K562 (cell line): Measurements from ENCODE around the gene PLSCR3. TPM values are rescaled to one million over a fixed set of nuclear protein-coding genes. Genes with fewer than 3 reads are reported as not detected.
A peak's percentile ranks its signal among the peaks of the same experiment; 100 is the strongest.

Experiments
- ARID3B ChIP-seq: fragments of 250-450 bp; sonication (Bioruptor Pico); IDR thresholded peaks from 2 replicates; pipeline ENCODE4 v1.4.0; 2020; ENCODE audit warnings: borderline replicate concordance
- CCNT2 ChIP-seq: IDR thresholded peaks from 2 replicates; pipeline ENCODE4 v1.6.1; 2011; ENCODE audit warnings: borderline replicate concordance, low read depth, mild to moderate bottlenecking, moderate library complexity, mixed read lengths, low read length; ENCODE audit not compliant: insufficient read length; ENCODE audit errors: extremely low read depth
- EWSR1 ChIP-seq: fragments of 450-650 bp; IDR thresholded peaks from 2 replicates; pipeline ENCODE4 v1.6.1; 2018; ENCODE audit warnings: borderline replicate concordance, mild to moderate bottlenecking, low read depth, moderate library complexity; ENCODE audit not compliant: partially characterized antibody
- KLF16 ChIP-seq: IDR thresholded peaks from 2 replicates; pipeline ENCODE4 v1.6.1; 2016; ENCODE audit warnings: antibody characterized with exemption
- NFYB ChIP-seq: IDR thresholded peaks from 2 replicates; pipeline ENCODE4 v1.6.1; 2011; ENCODE audit warnings: mild to moderate bottlenecking, moderate library complexity; ENCODE audit not compliant: insufficient read length; ENCODE audit errors: extremely low read depth
- POU5F1 ChIP-seq: fragments of 150-350 bp; IDR thresholded peaks from 2 replicates; pipeline ENCODE4 v1.6.1; 2014; ENCODE audit warnings: borderline replicate concordance, low read length, low read depth, mild to moderate bottlenecking; ENCODE audit not compliant: partially characterized antibody
- ZBTB40 ChIP-seq, 2 experiments: fragments of 450-650 bp in 1 of 2; sonication (generic) in 1 of 2; formaldehyde crosslinking in 1 of 2; IDR thresholded peaks; 2 replicates each; pipeline versions ENCODE4 v1.7.1 to v1.9.0; 2016 to 2022; ENCODE audit warnings: inconsistent platforms in 1 of 2, mild to moderate bottlenecking in 1 of 2, missing genetic modification reagents in 1 of 2
- ZHX1 ChIP-seq: fragments of 150-350 bp; conservative IDR thresholded peaks from 2 replicates; pipeline ENCODE4 v1.6.1; 2014; ENCODE audit warnings: low read length
- ZKSCAN8 ChIP-seq: fragments of 200-800 bp; sonication (Bioruptor generic); IDR thresholded peaks from 2 replicates; pipeline ENCODE4 v1.6.1; 2016; ENCODE audit warnings: missing genetic modification characterization, missing compliant biosample characterization
- ZNF431 ChIP-seq: sonication (generic); formaldehyde crosslinking; IDR thresholded peaks from 2 replicates; pipeline ENCODE4 v1.8.0; 2022; ENCODE audit warnings: mild to moderate bottlenecking, missing genetic modification reagents
- polyA plus RNA-seq, 8 experiments: library from polyadenylated mRNA; depleted of rRNA in 4 of 8; stranded (reverse) in 5 of 8; unstranded in 3 of 8; fragments of >200 nt; fragmentation: Nextera tagmentation in 2 of 8; fragmentation: Illumina TruSeq in 1 of 8; extraction: Ambion mirVana in 2 of 8; extraction: Trizol in 1 of 8; gene quantifications; 2 replicates each; pipeline versions ENCODE4 v1.2.1 to v1.2.3, GENCODE V29; 2011 to 2014; ENCODE audit warnings: inconsistent platforms in 1 of 8, missing spikeins in 1 of 8
- total RNA-seq, 7 experiments: library from RNA; depleted of rRNA in 6 of 7; stranded (reverse); fragments of >200 nt in 6 of 7; fragmentation: Illumina TruSeq in 2 of 7; extraction: Trizol in 2 of 7; gene quantifications; 2 replicates each; pipeline versions ENCODE4 v1.2.1 to v1.2.3, GENCODE V29; 2011 to 2021; ENCODE audit warnings: low replicate concordance in 1 of 7
- TF ChIP-seq, protein P1 (sequence below): fragments of 450-650 bp; formaldehyde crosslinking; IDR thresholded peaks from 2 replicates; pipeline ENCODE4 v1.4.0; 2020; ENCODE audit warnings: mild to moderate bottlenecking, moderate library complexity

Gene PLSCR3
- total and polyA plus RNA-seq, 9 of the 15 experiments (the other 6 are each of a cell fraction or from before 2014, with no cell fraction given): 3.2 to 16.8 (median 4.5) TPM

DNA sequence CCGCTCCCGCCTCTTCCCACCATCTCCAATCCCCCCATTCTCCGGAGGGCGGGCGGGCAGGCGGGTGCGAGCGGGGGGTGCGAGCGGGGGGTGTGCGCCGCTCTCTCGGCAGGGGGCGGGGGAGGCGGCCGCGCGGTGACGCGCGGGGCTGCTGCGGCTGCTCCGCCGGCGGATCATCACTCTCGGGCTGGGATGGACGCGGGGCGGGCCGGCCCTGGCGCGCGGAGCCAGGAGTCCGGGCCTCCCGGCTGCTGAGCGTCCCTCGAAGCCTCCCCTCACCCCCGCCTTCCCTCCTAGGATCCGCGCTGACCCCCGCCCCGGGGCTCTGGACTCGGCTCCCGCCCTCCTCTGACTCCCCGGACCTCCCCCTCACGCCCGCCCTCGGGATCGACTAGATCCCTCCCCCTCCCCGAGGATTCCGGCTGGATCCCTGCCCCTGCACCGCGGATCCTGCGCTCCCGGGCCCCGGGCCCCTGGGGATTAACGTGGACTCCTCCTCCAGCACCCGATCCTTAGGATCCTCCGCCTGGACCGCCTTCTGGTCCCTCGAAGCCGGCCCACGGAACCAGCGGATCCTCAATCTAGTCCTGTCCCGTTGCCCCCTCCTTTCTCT lies 10.5 kb upstream of the PLSCR3 start (continued):
- no peak for TF ChIP-seq ZBTB40 (IDR thresholded peaks at IDR 0.05)
- TF ChIP-seq ZBTB40 (CRISPR knock-in tag; IDR thresholded peaks at IDR 0.05): no peak
- TF ChIP-seq NFYB: no peak
- TF ChIP-seq, protein P1, sequence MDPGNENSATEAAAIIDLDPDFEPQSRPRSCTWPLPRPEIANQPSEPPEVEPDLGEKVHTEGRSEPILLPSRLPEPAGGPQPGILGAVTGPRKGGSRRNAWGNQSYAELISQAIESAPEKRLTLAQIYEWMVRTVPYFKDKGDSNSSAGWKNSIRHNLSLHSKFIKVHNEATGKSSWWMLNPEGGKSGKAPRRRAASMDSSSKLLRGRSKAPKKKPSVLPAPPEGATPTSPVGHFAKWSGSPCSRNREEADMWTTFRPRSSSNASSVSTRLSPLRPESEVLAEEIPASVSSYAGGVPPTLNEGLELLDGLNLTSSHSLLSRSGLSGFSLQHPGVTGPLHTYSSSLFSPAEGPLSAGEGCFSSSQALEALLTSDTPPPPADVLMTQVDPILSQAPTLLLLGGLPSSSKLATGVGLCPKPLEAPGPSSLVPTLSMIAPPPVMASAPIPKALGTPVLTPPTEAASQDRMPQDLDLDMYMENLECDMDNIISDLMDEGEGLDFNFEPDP (CRISPR knock-in tag): no peak
- peak; percentile 23 for TF ChIP-seq CCNT2
- TF ChIP-seq ZKSCAN8 (CRISPR knock-in tag): no peak
- no peak for TF ChIP-seq ARID3B (CRISPR knock-in tag)
- TF ChIP-seq EWSR1: no peak
- TF ChIP-seq POU5F1: no peak
- TF ChIP-seq KLF16: no peak
- TF ChIP-seq ZNF431 (CRISPR knock-in tag): no peak
- TF ChIP-seq ZHX1: no peak
